ENCODE results near the gene DDIT3. TPM values are rescaled to one million over a fixed set of nuclear protein-coding genes. Genes with fewer than 3 reads are reported as not detected.

DDIT3 gene
- total RNA-seq, result 34.8 TPM

DNA sequence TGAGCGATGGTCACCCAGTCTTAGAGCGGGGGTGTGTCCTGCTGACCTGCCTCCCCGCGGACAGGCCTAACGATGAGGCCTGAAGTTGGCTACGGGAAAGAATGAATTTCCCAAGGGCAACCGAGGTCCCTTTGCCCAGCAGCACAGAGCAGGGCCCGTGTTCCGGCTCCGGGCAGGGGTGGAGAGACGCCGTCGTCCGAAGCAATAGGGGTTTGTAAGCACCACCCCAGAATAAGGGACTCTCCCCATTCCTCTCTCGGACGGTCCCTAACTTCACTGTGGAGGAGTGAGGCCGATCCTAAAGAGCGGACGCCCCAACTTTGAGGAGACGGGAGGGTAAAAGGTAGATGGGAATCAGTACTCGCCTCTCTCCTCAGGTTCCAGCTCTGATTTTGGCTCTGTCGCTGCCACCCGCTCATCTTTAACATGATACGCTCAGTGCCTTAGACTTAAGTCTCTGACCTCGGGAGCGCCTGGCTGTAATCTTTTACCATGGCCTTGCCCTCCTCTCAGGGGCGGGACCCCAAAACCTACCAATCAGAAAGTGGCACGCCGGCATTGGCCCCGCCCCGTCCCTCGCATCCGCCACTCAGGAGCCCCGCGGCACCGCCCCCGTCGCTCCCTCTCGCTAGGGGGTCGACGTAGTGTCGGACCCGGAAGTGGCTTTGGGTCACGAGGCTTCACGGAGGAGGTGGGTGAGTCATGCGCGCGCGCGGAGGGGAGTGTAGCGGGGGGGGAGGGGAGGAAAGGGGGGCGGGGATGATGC, at the start of gene DDIT3:
Gene DDIT3 (minus strand): TSS at position 462 of the 766 bp plus-strand sequence. CDS start 3,108 bp downstream, outside the sequence.
- ATAC-seq, result peak; percentile 81

DNA sequence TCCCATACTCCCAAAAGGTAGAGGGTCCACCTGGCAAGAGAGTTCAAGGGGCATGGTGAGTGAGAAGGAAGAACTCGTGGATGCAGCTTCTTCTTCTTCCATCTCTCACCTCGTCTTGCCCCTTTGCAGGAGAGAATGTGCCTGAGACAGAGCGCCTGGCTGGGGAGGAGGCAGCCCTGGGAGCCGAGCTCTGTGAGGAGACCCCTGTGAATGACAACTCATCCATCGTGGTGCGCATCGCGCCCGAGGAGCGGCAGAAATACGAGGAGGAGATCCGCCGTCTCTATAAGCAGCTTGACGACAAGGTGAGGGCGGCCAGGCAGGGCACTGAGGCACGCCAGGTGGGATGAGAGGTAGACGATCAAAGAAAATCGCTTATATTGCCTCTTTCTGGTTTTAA, 49.5 kb upstream of the DDIT3 start:
- no peak for ATAC-seq

DNA sequence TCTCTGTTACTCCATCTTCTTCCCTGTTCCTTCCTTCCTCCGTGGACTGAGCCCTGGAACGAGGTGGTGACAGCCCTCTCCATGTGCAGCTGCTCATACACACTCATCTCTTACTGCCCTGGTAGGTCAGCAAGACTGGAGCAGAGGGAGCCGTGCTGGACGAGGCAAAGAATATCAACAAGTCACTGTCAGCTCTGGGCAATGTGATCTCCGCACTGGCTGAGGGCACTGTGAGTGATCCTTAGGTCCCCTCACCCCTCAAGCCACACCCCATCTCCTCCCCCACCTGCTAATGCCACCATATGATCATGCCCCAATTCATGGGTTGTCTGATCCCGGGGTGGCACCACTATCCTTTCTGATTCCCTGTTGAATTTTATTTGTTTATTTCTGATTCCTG, 48.5 kb upstream of the DDIT3 start:
- ATAC-seq, result no peak

DNA sequence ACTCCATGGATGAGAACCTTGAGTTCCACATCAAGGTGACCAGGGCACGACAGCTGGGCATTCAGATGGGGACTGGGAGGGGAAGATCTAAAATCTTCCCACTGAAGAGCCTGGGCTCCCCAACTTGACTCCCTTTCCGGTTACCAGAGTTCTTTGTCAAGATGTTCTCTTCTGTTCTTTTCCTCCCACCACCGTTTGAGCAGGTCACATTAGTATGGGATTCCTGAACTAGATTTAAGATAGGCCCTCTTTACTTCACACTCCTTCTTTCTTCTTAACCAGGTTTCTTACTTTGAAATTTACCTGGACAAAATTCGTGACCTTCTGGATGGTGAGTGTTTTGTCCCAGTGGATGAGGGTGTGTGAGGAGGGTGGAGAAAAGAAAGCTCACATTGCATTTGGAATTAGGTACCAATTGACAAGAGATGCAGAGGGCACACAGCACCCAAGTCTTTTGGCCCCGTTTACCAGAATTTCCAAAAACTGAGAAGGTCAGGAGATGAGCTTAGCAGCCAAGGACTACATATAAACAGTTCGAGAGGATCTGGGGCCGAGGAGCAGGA, 43.9 kb upstream of the DDIT3 start:
- ATAC-seq, result no peak

GRCh38 chr12:57563358-57563757, 43.0 kb upstream of the DDIT3 start:
- ATAC-seq, result no peak

GRCh38 chr12:57561117-57561516, 40.8 kb upstream of the DDIT3 start:
- peak; percentile 51 for ATAC-seq

GRCh38 chr12:57560516-57560915, 40.2 kb upstream of the DDIT3 start:
- no peak for ATAC-seq

DNA sequence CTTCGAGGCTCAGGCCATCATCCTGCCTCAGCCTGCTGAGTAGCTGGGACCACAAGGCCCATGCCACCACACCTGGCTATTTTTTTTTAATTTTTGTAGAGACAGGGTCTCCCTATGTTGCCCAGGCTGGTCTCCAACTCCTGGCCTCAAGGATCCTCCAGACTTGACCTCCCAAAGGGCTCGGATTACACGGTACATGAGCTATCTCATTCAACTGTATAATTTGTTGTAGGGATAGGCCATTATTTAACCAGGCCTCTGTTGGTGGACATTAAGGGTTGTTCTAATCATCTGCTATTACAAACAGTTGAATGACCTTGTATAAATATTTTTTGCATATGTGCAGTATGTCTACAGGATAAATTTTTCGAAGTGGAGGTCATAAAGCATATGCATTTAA, 38.5 kb upstream of the DDIT3 start:
- ATAC-seq, result no peak

DNA sequence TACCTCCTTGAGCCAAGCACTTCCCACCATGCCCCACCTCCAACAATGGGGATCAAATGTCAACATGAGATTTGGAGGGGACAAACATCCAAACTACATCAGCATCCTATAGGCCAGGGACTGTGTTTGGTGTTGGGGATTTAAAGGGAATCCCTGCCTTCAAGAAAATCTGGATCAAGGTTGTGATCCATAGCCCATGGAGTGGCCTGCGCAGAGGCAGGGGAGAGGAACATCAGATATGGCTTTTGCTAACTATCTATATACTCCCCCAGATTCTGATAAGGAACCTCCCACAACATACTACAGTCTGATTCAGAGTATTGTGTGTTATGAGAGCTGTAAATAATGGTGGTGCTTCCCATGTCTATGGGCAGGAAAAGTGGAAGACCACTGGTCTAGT, 34.6 kb upstream of the DDIT3 start:
- ATAC-seq, result no peak

DNA sequence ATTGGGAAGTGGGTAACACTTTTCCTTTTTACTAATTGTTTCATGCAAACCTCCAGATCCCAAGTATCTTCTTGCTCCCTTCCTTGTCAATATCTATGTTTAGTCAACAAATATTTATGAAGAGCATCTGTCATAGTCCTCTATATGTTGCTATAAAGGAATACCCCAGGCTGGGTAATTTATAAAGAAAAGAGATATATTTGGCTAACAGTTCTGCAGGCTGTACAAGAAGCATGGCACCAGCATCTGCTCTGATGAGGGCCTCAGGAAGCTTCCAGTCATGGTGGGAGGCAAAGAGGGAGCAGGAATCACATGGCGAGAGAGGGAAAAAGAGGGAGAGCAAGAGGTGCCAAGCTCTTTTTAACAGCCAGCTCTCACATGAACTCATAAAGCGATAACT, 34.1 kb upstream of the DDIT3 start:
- ATAC-seq, result no peak

GRCh38 chr12:57553343-57554202, 33.3 kb upstream of the DDIT3 start:
- ATAC-seq, result no peak

DNA sequence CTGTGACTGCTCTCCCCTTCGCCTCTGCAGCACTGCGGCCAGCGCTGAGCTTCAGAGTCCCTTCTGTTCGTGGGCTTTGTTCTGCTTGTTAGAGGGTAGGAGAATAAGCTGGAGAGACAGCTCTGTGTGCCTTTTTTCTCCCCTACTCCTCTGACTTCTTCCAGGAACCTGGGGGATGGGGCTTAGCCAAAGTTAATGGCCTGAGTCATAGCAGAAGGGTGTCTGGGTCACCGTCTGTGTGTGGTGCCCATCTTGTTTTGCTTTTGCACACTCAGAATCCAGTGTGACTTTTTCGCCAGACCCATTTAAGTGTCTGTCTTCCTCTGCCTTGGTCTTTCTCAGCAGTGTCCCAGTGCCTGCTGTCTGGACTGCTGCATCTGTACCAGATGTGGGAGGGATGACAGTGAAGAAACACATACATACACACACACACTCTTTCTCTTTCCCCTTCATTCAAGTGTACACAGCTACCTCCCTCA, 32.6 kb upstream of the DDIT3 start:
- no peak for ATAC-seq

DNA sequence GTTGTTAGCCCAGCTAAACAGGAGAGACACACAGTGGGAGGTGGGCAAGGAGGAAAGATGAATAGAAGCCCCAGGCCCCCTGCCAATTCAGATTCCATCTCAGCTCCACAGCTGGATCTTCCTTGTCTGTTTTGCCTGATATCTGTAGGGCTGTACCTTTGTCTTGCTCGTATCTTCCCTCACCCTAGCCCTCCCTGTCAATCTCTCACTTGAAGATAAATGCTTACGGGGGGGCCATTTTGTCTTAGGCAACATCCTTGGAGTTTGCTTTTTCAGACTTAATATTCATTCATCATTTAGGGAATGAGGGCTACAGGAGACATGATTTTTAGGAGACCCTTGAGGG, 32.0 kb upstream of the DDIT3 start:
- no peak for ATAC-seq

GRCh38 chr12:57551637-57552305, 31.5 kb upstream of the DDIT3 start:
- no peak for ATAC-seq

DNA sequence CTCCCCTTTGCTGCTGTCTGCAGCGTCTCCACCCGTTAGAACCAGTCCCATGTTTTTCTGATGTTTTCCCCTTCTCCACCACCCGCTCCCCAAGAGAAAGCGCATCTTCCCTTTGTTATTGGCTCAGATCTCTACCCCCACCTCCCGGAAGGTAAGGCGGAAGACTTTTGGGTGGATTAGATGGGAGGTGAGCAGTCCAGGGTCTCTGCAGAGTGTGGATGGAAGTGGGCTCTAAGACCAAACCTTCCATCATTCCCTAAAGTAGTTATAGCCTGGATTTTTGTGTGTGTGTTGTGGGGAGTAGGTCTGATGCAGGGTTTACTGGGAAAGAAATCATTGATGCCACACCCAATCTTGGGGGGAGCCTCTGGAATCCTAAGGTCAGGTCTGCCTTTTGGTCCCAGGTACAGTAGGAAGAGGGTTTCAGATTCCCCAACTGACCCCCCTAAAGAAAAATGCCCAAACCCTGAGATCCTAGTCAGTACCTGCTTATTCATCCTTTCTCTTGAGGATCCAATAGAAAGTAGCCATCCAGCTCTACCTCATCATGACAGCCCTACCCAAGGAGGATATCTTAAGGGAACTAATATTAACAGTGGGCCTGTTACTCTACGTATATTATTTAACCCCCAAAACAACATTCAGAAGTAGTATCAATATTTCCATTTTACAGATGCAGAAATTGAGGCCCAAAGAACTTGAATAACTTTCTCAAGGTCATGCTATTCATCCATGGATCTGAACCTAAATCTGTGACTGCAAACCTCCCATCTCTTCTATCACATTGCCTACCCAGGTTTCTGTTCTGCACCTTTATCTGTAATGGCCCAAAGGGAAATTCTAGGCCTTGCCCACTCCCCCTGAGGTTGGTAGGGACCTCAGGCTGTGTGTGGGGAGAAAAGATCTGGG, 30.6 kb upstream of the DDIT3 start:
- no peak for ATAC-seq

GRCh38 chr12:57549909-57550640, 29.8 kb upstream of the DDIT3 start, which contains the start of gene KIF5A:
Gene KIF5A, plus strand, starts transcription at chr12:57550044. Its CDS starts 228 bp downstream, at chr12:57550272.
- no peak for ATAC-seq

DNA sequence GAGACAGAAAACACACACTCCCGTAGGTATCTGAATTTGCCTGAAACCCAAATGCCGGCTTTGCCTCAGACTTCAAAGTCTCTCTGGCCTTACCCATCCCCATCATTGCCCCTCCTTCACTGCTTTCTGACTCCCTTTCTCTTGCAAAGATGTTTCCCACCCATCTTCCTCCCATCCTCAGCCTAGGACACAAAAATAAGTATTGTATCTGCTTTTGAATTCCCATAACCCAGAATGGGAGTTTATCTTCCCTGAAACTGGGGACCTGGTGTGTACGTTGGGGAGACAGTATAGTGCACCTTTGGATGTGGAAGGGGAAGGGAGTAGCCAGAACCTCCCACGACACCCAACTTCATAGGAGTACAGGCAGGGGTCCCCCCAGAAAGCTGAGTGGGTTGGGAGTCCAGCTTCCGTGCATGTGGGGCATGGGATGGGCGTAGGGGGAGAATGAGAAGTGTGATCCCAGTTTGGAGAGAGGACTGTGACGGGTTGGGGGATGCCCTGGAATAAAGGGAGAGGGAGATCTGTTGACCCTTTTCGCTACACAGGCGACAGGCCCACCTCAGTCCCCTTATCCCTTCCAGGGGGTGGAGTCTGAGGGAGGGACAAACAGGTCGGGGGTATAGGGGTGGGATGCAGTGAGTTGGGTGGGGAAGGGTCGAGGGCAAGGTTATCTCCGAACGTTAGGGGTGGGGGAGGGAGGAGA, 29.0 kb upstream of the DDIT3 start:
- ATAC-seq, result no peak

- ATAC-seq, result no peak
Measured at GRCh38 chr12:57548488-57548887, 28.2 kb upstream of the DDIT3 start.

- no peak for ATAC-seq
Measured at GRCh38 chr12:57548013-57548315, 27.6 kb upstream of the DDIT3 start.

DNA sequence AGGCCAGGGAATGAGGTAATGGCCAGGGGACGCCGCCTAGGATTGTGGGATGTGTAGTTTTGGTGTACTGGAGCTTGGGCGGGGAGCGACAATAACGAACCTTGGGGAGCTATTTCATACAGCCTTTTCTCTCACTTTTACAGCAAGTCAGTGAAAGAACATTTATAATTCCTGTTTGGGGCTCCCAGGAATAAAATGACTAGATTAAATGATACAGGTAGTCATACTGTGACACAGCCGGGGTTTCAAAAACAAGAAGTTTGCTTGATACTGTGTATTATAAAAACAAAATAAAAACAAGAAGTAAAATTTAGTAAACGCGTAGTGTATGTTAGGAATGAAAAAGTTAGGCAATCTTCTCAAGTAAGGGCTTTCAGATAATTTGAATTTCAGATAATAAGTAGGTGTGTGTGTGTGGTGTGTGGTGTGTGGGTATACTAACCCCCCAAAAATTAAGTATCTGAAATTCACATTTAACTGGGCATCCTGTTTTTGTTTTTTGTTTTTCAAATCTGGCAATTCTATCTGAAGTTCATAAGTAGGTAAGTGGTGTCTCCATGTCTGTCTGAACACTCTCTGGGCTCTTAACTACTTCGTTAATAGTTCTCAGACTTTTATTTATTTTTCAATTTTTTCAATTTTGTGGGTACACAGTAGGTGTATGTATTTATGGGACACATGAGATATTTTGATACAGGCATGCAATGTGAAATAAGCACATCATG, 27.1 kb upstream of the DDIT3 start:
- ATAC-seq, result no peak

All from esophagus mucosa (tissue), 1 donor.